Esophagus muscularis mucosa (tissue), 4 donors: ENCODE measurements around the gene PRPF38A.

ENCODE experiments used
- CTCF ChIP-seq, 3 experiments: fragments of 200-600 bp in 2 of 3; fragments of 450-650 bp in 1 of 3; sonication (generic) in 2 of 3; IDR thresholded peaks; one replicate each; pipeline ENCODE4 v1.5.1; 2017 to 2019; ENCODE audit warnings: antibody characterized with exemption in 3 of 3, mild to moderate bottlenecking in 2 of 3, moderate library complexity in 1 of 3
- EP300 ChIP-seq: sonication (generic); formaldehyde crosslinking; IDR thresholded peaks from one replicate; pipeline ENCODE4 v1.6.1; 2017; ENCODE audit warnings: antibody characterized with exemption
- POLR2A ChIP-seq: fragments of 450-650 bp; IDR thresholded peaks from one replicate; pipeline ENCODE4 v1.6.1; 2017; ENCODE audit warnings: antibody characterized with exemption, moderate library complexity, mild to moderate bottlenecking, low read depth
- POLR2AphosphoS5 ChIP-seq, 2 donors: sonication (generic); formaldehyde crosslinking; IDR thresholded peaks; one replicate each; pipeline ENCODE4 v1.6.1; 2017; ENCODE audit warnings: antibody characterized with exemption in 2 of 2

DNA sequence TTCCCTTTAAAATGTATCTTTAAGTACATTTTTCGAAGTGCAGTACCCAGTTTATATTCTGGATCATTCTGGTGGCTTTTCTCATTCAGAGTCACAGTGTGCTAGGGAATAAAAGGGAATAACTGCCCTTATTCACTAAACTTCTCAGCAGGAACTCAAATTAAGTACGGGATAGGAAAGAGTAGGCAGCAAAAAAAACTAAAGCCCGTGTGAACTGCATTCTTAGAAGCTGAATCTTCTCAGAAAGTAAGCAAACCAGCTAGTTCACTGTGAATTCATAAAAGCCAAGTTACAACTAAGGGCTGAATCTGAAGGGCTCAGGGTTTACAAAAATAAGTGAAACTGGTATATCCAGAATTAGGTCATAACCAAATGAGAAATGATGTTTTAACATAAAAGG is 22.0 kb downstream of the PRPF38A start:
- no peak for TF ChIP-seq CTCF (IDR thresholded peaks at IDR 0.05)
- no peak for TF ChIP-seq POLR2AphosphoS5 (IDR thresholded peaks at IDR 0.05)
- no peak for TF ChIP-seq POLR2A
- no peak for TF ChIP-seq EP300
